Stimulated activated CD8-positive, alpha-beta memory T cell treated with anti-CD3 and anti-CD28 coated beads, Interleukin-15, amount 100 ng/mL, for 48 hours (primary cell): ENCODE results near the gene SPIN2B.
A peak's percentile ranks its signal among the peaks of the same experiment; 100 is the strongest.
"Not testable (repeated sequence)": the region's sequence is repeated elsewhere in the genome, so short reads cannot be mapped to it uniquely, and the experiment has no call there.

ENCODE experiments used
- DNase-seq, 2 donors: peaks; one replicate each; pipeline ENCODE4 v3.0.0-alpha.2; 2020; ENCODE audit warnings: low read depth in 2 of 2

SPIN2B gene

GRCh38 chrX:57121162-57121755 lies at the start of gene SPIN2B:
TSS of gene SPIN2B (minus strand) at chrX:57121548.
- DNase-seq = peak; percentile 69 to 76

GRCh38 chrX:57156397-57157049 lies 35.2 kb upstream of the SPIN2B start:
- DNase-seq = no peak

GRCh38 chrX:57155171-57155570 lies 33.8 kb upstream of the SPIN2B start:
- no peak for DNase-seq

- not testable (repeated sequence) for DNase-seq
Measured at GRCh38 chrX:57152222-57152621, 30.9 kb upstream of the SPIN2B start.

GRCh38 chrX:57138674-57139073 lies 17.3 kb upstream of the SPIN2B start:
- DNase-seq = no peak

- no peak for DNase-seq
Measured at GRCh38 chrX:57137501-57137900, 16.2 kb upstream of the SPIN2B start.

GRCh38 chrX:57137073-57137472 lies 15.7 kb upstream of the SPIN2B start, which contains the start of gene SPIN2A:
TSS of gene SPIN2A (minus strand) at chrX:57137397. CDS start at chrX:57136597, 800 bp downstream.
- not testable (repeated sequence) for DNase-seq

- DNase-seq = not testable (repeated sequence)
Measured at GRCh38 chrX:57136589-57136988, 15.2 kb upstream of the SPIN2B start.

GRCh38 chrX:57135287-57135686 lies 13.9 kb upstream of the SPIN2B start:
- no peak for DNase-seq

- DNase-seq = no peak
Measured at GRCh38 chrX:57134702-57135101, 13.4 kb upstream of the SPIN2B start.

- DNase-seq = no peak
Measured at GRCh38 chrX:57133706-57134105, 12.4 kb upstream of the SPIN2B start.

GRCh38 chrX:57133284-57133683 lies 11.9 kb upstream of the SPIN2B start:
- not testable (repeated sequence) for DNase-seq

GRCh38 chrX:57132046-57132445 lies 10.7 kb upstream of the SPIN2B start:
- DNase-seq = no peak

GRCh38 chrX:57121816-57122215 lies 468 bp upstream of the SPIN2B start:
- DNase-seq = no peak

GRCh38 chrX:57120619-57121161 lies 658 bp downstream of the SPIN2B start:
- DNase-seq = not testable (repeated sequence)

GRCh38 chrX:57119416-57119815 lies 1.9 kb downstream of the SPIN2B start:
- DNase-seq = no peak

- DNase-seq = not testable (repeated sequence)
Measured at GRCh38 chrX:57117566-57117965, 3.8 kb downstream of the SPIN2B start.

GRCh38 chrX:57104921-57105398 lies 16.4 kb downstream of the SPIN2B start:
- DNase-seq = no peak

GRCh38 chrX:57104406-57104805 lies 16.9 kb downstream of the SPIN2B start:
- no peak for DNase-seq

GRCh38 chrX:57103489-57103888 lies 17.9 kb downstream of the SPIN2B start:
- DNase-seq = no peak

- not testable (repeated sequence) for DNase-seq
Measured at GRCh38 chrX:57102918-57103317, 18.4 kb downstream of the SPIN2B start.

GRCh38 chrX:57083143-57083542 lies 38.2 kb downstream of the SPIN2B start:
- no peak for DNase-seq

- DNase-seq = no peak
Measured at GRCh38 chrX:57074458-57074857, 46.9 kb downstream of the SPIN2B start.
